Endothelial cell of umbilical vein (primary cell): ENCODE measurements around the gene MPL. TPM values are rescaled to one million over a fixed set of nuclear protein-coding genes. Genes with fewer than 3 reads are reported as not detected.

Source experiments
- BruUV-seq: library from RNA; stranded (reverse); fragments of 400-500 nt; replicated peaks from 2 replicates; lab custom pipeline; 2021; lab: Mats Ljungman, UMichigan
- CTCF ChIA-PET: fragments of 300-600, 350-600 bp; sonication (Branson Sonifier 250); formaldehyde crosslinking; loops from one replicate; lab custom pipeline; 2021; ENCODE audit warnings: antibody characterized with exemption, inconsistent platforms; lab: Charles Lee
- POLR2A ChIA-PET: fragments of 300-600, 350-600 bp; sonication (Branson Sonifier 250); formaldehyde crosslinking; loops from one replicate; lab custom pipeline; 2021; ENCODE audit warnings: antibody characterized with exemption, inconsistent platforms; lab: Charles Lee
- DNase-seq: peaks from one replicate; pipeline ENCODE4 v3.0.0-alpha.2; 2011; ENCODE audit warnings: low read depth, low spot score
- FAIRE-seq: peaks from 2 replicates; lab custom pipeline; 2011; peaks lifted over from hg19 to GRCh38; lab: Jason Lieb, UNC
- H2AFZ ChIP-seq: 2 replicates; pipeline ENCODE4 v1.6.0; 2012; ENCODE audit warnings: low read depth, low read length, control low read depth, inconsistent platforms
- H3K27ac ChIP-seq: 2 replicates; pipeline ENCODE4 v1.5.1; 2011; ENCODE audit warnings: low read depth, mild to moderate bottlenecking, control low read depth, low read length, moderate library complexity; ENCODE audit not compliant: insufficient read depth
- H3K27me3 ChIP-seq, 2 experiments: 2 replicates each; pipeline versions ENCODE4 v1.6.0 to v1.6.1; 2011; ENCODE audit warnings: low read length in 2 of 2, mixed read lengths in 1 of 2; ENCODE audit not compliant: control insufficient read depth in 2 of 2, insufficient read depth in 2 of 2
- H3K36me3 ChIP-seq, 2 experiments: 2 replicates in 1 of 2; 3 replicates in 1 of 2; pipeline ENCODE4 v1.5.1; 2011; ENCODE audit warnings: low read length in 2 of 2, mild to moderate bottlenecking in 1 of 2, moderate library complexity in 1 of 2; ENCODE audit not compliant: control insufficient read depth in 2 of 2, insufficient read depth in 2 of 2; ENCODE audit errors: extremely low read depth in 1 of 2
- H3K4me1 ChIP-seq: 3 replicates; pipeline ENCODE4 v1.5.1; 2011; ENCODE audit warnings: mild to moderate bottlenecking, low read length; ENCODE audit not compliant: control insufficient read depth, insufficient read depth; ENCODE audit errors: extremely low read depth
- H3K4me2 ChIP-seq: 2 replicates; pipeline ENCODE4 v1.6.1; 2011; ENCODE audit warnings: low read length, control low read depth, mixed read lengths; ENCODE audit not compliant: insufficient read depth
- H3K4me3 ChIP-seq, 3 experiments: fragments of 200-600 bp in 1 of 3; sonication (generic), shearing (Covaris generic) in 1 of 3; replicated peaks in 1 of 3; 2 replicates each; pipeline ENCODE4 v1.5.1; 2011 to 2016; ENCODE audit warnings: control low read depth in 3 of 3, low read length in 3 of 3, mild to moderate bottlenecking in 2 of 3, inconsistent platforms in 1 of 3, low read depth in 1 of 3, moderate library complexity in 1 of 3; ENCODE audit not compliant: insufficient read depth in 1 of 3
- H3K79me2 ChIP-seq: 2 replicates; pipeline ENCODE4 v1.6.0; 2012; ENCODE audit warnings: low read length, inconsistent platforms; ENCODE audit not compliant: control insufficient read depth, insufficient read depth
- H3K9ac ChIP-seq: replicated peaks from 2 replicates; pipeline ENCODE3; 2011; ENCODE audit warnings: low read length, control low read depth; ENCODE audit not compliant: insufficient read depth; ENCODE audit errors: extremely low read depth
- H3K9me1 ChIP-seq: replicated peaks from 3 replicates; pipeline ENCODE4 v1.6.0; 2011; ENCODE audit warnings: mild to moderate bottlenecking, low read length; ENCODE audit not compliant: control insufficient read depth, insufficient read depth; ENCODE audit errors: extremely low read depth
- H3K9me3 ChIP-seq: replicated peaks from 2 replicates; pipeline ENCODE4 v1.5.1; 2012; ENCODE audit warnings: low read length, inconsistent platforms; ENCODE audit not compliant: control insufficient read depth, insufficient read depth
- H4K20me1 ChIP-seq: replicated peaks from 2 replicates; pipeline ENCODE3; 2011; ENCODE audit warnings: mild to moderate bottlenecking, low read length; ENCODE audit not compliant: control insufficient read depth, insufficient read depth; ENCODE audit errors: extremely low read depth
- EZH2 ChIP-seq: IDR thresholded peaks from 2 replicates; pipeline ENCODE4 v1.6.1; 2012; ENCODE audit warnings: borderline replicate concordance, low read depth, mild to moderate bottlenecking, moderate library complexity, low read length, inconsistent platforms; ENCODE audit not compliant: severe bottlenecking
- FOS ChIP-seq: IDR thresholded peaks from 2 replicates; pipeline ENCODE4 v1.6.1; 2011; ENCODE audit warnings: mild to moderate bottlenecking, low read length, moderate library complexity, borderline replicate concordance; ENCODE audit not compliant: insufficient read depth
- GATA2 ChIP-seq: IDR thresholded peaks from 2 replicates; pipeline ENCODE4 v1.7.0; 2011; ENCODE audit warnings: low read depth, mild to moderate bottlenecking, moderate library complexity, mixed read lengths, low read length; ENCODE audit not compliant: insufficient read length, insufficient read depth
- JUN ChIP-seq: IDR thresholded peaks from 2 replicates; pipeline ENCODE4 v1.6.1; 2011; ENCODE audit warnings: borderline replicate concordance, low read depth; ENCODE audit not compliant: insufficient read length, insufficient read depth
- MYC ChIP-seq: IDR thresholded peaks from one replicate; pipeline ENCODE4 v1.6.1; 2011; ENCODE audit warnings: mild to moderate bottlenecking, low read depth, low read length
- POLR2A ChIP-seq: IDR thresholded peaks from 2 replicates; pipeline ENCODE4 v1.6.1; 2012; ENCODE audit warnings: low read depth, mild to moderate bottlenecking, control low read depth, low read length
- POLR2AphosphoS5 ChIP-seq: IDR thresholded peaks from 2 replicates; pipeline ENCODE4 v1.6.1; 2012; ENCODE audit warnings: low read depth, mild to moderate bottlenecking, control low read depth, low read length, moderate library complexity; ENCODE audit not compliant: insufficient read depth
- dilution Hi-C: fragments of 300-500 bp; cut with MboI; formaldehyde crosslinking; loops from one replicate; pipeline ENCODE4 v1.15.0; 2019; ENCODE audit warnings: low sequenced_read_pairs; ENCODE audit not compliant: extremely low pct_ligation_motif_present
- intact Hi-C: fragments of 100-400 bp; cut with micrococcal nuclease; formaldehyde crosslinking; loops from one replicate; pipeline ENCODE4 v1.10.0; 2022
- polyA plus RNA-seq, 4 experiments: library from polyadenylated mRNA; depleted of rRNA in 3 of 4; stranded (reverse) in 3 of 4; unstranded in 1 of 4; fragments of >200 nt; gene quantifications; 2 replicates each; pipeline versions ENCODE4 v1.2.1 to v1.2.3, GENCODE V29; 2011 to 2012; ENCODE audit warnings: missing spikeins in 1 of 4
- total RNA-seq: library from RNA; stranded (reverse); gene quantifications from 2 replicates; pipeline ENCODE4 v1.2.3, GENCODE V29; 2021
- TF ChIP-seq, protein P1 (sequence below), 2 donors: IDR thresholded peaks; 1 replicate in 1 of 2; 2 replicates in 1 of 2; pipeline ENCODE4 v1.5.1; 2011; ENCODE audit warnings: low read length in 2 of 2, mild to moderate bottlenecking in 2 of 2, moderate library complexity in 2 of 2, control low read depth in 1 of 2, inconsistent platforms in 1 of 2, low read depth in 1 of 2; ENCODE audit not compliant: insufficient read depth in 1 of 2; ENCODE audit errors: extremely low read depth in 1 of 2
- TF ChIP-seq, protein P2 (sequence below): IDR thresholded peaks from 2 replicates; pipeline ENCODE4 v1.6.1; 2011; ENCODE audit not compliant: insufficient read depth, insufficient read length

MPL gene
- total and polyA plus RNA-seq, 2 donors (not counting 3 experiments of a cell fraction or from before 2014, with no cell fraction given), result 0.14 to 0.24 TPM

DNA sequence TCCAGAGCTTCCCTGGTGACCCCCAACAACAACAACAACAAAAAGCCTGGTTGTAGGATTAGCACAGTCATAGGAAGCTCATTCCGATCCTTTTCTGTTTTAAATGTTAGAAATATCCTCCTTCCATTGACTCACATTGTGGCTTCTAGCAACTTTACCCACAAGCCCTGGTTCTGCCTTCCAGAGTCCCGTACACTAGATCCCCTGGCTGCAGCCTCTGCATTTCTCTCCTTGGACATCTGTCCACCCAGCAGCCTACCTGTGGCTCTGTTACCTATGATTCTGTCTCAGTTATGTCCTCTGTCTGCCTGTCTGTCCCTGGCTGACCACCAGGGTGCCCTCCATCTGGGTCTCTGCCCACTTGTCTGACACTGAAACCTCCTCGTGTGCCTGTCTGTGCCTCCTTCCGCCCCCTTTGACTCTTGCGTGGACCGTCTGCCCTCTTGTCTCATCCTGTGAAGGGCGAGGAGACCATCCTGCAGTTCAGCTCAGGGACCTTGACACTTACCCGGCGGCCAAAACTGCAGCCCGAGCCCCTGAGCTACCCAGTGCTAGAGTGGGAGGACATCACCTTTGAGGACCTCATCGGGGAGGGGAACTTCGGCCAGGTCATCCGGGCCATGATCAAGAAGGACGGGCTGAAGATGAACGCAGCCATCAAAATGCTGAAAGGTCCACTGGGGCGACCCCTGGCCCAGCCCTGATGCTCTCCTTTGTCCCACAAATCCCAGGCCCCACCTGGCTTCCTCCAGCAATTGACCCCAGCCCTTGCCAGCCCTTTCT is 20.7 kb upstream of the MPL start:
- H3K79me2 ChIP-seq, result no peaks in the 10 kb centered on the region
- H3K4me1 ChIP-seq, result no peaks in the 10 kb centered on the region
- dilution Hi-C loops, result no loop called here
- no peaks in the 10 kb centered on the region for H3K27me3 ChIP-seq
- H3K4me2 ChIP-seq, result no peak overlapping the region
- H3K27ac ChIP-seq, result no peak overlapping the region
- ChIA-PET POLR2A (interaction anchor here (0.8 kb wide), 1 partner anchor 13 kb away, joined by 5 read pairs; no protein-coding TSS in a partner anchor), CTCF (interaction anchor here (0.6 to 3.1 kb wide), 6 partner anchors 13 to 97 kb away, joined by 3 to 12 read pairs (median 6); partner anchors contain the start of gene CDC20)
- BruUV-seq, result TSS peak; percentile 8
- peaks cover 49 to 86% of the 10 kb centered on the region in 2 experiments for H3K36me3 ChIP-seq
- no peaks in the 10 kb centered on the region for H3K9me1 ChIP-seq
- FAIRE-seq, result no peak
- no peak overlapping the region for H2AFZ ChIP-seq
- no peak overlapping the region for H3K9ac ChIP-seq
- intact Hi-C loops, result no loop called here
- no peak for DNase-seq
- TF ChIP-seq, protein P1, sequence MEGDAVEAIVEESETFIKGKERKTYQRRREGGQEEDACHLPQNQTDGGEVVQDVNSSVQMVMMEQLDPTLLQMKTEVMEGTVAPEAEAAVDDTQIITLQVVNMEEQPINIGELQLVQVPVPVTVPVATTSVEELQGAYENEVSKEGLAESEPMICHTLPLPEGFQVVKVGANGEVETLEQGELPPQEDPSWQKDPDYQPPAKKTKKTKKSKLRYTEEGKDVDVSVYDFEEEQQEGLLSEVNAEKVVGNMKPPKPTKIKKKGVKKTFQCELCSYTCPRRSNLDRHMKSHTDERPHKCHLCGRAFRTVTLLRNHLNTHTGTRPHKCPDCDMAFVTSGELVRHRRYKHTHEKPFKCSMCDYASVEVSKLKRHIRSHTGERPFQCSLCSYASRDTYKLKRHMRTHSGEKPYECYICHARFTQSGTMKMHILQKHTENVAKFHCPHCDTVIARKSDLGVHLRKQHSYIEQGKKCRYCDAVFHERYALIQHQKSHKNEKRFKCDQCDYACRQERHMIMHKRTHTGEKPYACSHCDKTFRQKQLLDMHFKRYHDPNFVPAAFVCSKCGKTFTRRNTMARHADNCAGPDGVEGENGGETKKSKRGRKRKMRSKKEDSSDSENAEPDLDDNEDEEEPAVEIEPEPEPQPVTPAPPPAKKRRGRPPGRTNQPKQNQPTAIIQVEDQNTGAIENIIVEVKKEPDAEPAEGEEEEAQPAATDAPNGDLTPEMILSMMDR (IDR thresholded peaks at IDR 0.05; ENCODE audit: extremely low read depth in 1 of 2, insufficient read depth in 1 of 2, low read depth in 1 of 2, low read length in 2 of 2), result peak; percentile 24 to 26
- TF ChIP-seq MYC, result no peak
- H4K20me1 ChIP-seq, result no peaks in the 10 kb centered on the region
- H3K9me3 ChIP-seq, result no peaks in the 10 kb centered on the region
- H3K4me3 ChIP-seq, result no peak overlapping the region

DNA sequence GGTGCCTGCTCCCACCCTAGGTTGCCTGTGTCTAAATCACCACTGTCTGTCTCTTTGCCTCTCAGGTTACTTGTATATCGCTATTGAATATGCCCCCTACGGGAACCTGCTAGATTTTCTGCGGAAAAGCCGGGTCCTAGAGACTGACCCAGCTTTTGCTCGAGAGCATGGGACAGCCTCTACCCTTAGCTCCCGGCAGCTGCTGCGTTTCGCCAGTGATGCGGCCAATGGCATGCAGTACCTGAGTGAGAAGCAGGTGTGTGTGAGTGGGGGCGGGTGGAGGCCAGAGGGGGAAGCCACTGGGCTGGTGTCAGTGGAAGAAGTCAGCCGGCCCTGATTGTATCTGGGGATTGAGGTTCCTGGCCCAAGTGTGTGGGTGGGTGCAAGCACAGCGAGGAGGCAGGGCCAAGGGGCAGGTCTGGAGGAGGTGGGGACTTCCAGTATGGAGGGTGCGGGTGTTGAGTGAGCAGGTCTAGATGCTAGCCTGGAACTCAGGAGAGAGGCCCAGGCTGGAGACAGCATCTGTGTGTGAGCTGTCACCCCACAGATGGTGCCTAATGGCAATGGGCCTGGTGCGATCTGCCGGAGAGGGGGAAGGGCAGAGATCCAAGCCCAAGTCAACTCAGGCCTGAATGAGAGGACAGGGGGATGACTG is 19.7 kb upstream of the MPL start:
- Histone ChIP-seq H3K79me2 (no peaks in the 10 kb centered on the region), H2AFZ (no peak overlapping the region), H3K36me3 (peaks cover 49 to 84% of the 10 kb centered on the region in 2 experiments), H3K27me3 (no peaks in the 10 kb centered on the region), H3K9me3 (no peaks in the 10 kb centered on the region), H3K4me1 (no peaks in the 10 kb centered on the region), H4K20me1 (no peaks in the 10 kb centered on the region), H3K4me3 (no peak overlapping the region), H3K4me2 (no peak overlapping the region), H3K27ac (no peak overlapping the region), H3K9me1 (no peaks in the 10 kb centered on the region), H3K9ac (no peak overlapping the region)
- DNase-seq, result no peak
- TF ChIP-seq JUN, result no peak
- no peak for TF ChIP-seq MYC
- TF ChIP-seq FOS, result no peak
- TF ChIP-seq POLR2AphosphoS5, result no peak
- no peak for TF ChIP-seq POLR2A
- TF ChIP-seq GATA2, result no peak
- TF ChIP-seq, protein P1 (IDR thresholded peaks at IDR 0.05; ENCODE audit: extremely low read depth in 1 of 2, insufficient read depth in 1 of 2, low read depth in 1 of 2, low read length in 2 of 2), result no peak
- TF ChIP-seq, protein P2, sequence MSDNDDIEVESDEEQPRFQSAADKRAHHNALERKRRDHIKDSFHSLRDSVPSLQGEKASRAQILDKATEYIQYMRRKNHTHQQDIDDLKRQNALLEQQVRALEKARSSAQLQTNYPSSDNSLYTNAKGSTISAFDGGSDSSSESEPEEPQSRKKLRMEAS, result no peak
- TF ChIP-seq EZH2, result no peak
- ChIA-PET POLR2A (no interaction called here), CTCF (interaction anchor here (2.0 to 3.1 kb wide), 2 partner anchors 91 to 96 kb away, joined by 9 to 12 read pairs; no protein-coding TSS in a partner anchor)
- no TSS peak for BruUV-seq
- FAIRE-seq, result no peak
- dilution Hi-C loops (no loop called here), intact Hi-C loops (no loop called here)
